Measurements from ENCODE around the gene UHMK1. TPM values are rescaled to one million over a fixed set of nuclear protein-coding genes. Genes with fewer than 3 reads are reported as not detected.
"Not testable (repeated sequence)": the region's sequence is repeated elsewhere in the genome, so short reads cannot be mapped to it uniquely, and the experiment has no call there.

Gene UHMK1
- total RNA-seq, 1 experiment from 2014 or later: 15.8 TPM

- Histone ChIP-seq H2AK5ac (ENCODE audit: insufficient read length, low read length) (no peak overlapping the region), H3K27ac (ENCODE audit: insufficient read length, low read depth, low read length) (no peak overlapping the region), H3K79me1 (ENCODE audit: insufficient read depth, low read depth, low read length, poor library complexity, severe bottlenecking) (no peaks in the 10 kb centered on the region), H2BK12ac (ENCODE audit: insufficient read length, low read depth, low read length) (no peak overlapping the region), H3K23me2 (ENCODE audit: insufficient read length, low read depth, low read length, poor library complexity, severe bottlenecking) (no peaks in the 10 kb centered on the region), H3T11ph (ENCODE audit: low read length) (no peak overlapping the region), H3K23ac (ENCODE audit: insufficient read length, low read depth, low read length) (no peak overlapping the region), H3K9ac (ENCODE audit: extremely low read depth, insufficient read length, low read length) (no peak overlapping the region), H3K56ac (ENCODE audit: insufficient read length, low read depth, low read length) (no peak overlapping the region), H4K20me1 (ENCODE audit: control insufficient read depth, insufficient read depth, insufficient read length) (no peaks in the 10 kb centered on the region), H3K9me3 (ENCODE audit: control insufficient read depth, low read depth, low read length) (no peaks in the 10 kb centered on the region), H3K4me2 (ENCODE audit: insufficient read depth, insufficient read length, low read length) (no peak overlapping the region), H3K18ac (ENCODE audit: insufficient read length, low read depth, low read length) (no peak overlapping the region), H4K8ac (replicated peaks; ENCODE audit: insufficient read length, low read depth, low read length) (no peak overlapping the region), H3K4ac (ENCODE audit: low read depth, low read length) (no peak overlapping the region), H2BK15ac (ENCODE audit: low read depth, low read length) (no peak overlapping the region), H2BK5ac (ENCODE audit: insufficient read length, low read length) (no peak overlapping the region), H2BK20ac (ENCODE audit: low read depth, low read length, poor library complexity, severe bottlenecking) (no peak overlapping the region), H4K91ac (ENCODE audit: insufficient read length, low read depth, low read length) (no peak overlapping the region), H3K14ac (ENCODE audit: insufficient read depth, low read length) (no peak overlapping the region), H3K4me1 (ENCODE audit: insufficient read depth, low read length) (no peaks in the 10 kb centered on the region), H3K79me2 (ENCODE audit: insufficient read depth, low read length) (no peaks in the 10 kb centered on the region), H3K27me3 (ENCODE audit: insufficient read depth, low read length) (no peaks in the 10 kb centered on the region), H2BK120ac (ENCODE audit: low read depth, low read length, poor library complexity, severe bottlenecking) (no peak overlapping the region), H4K5ac (ENCODE audit: insufficient read length, low read depth, low read length) (no peak overlapping the region), H2AFZ (ENCODE audit: low read length) (no peak overlapping the region)
- WGBS (ENCODE audit: extremely low coverage, insufficient read length, low lambda C conversion rate): no CpG with 5 or more reads among the region's 3 CpGs
- TF ChIP-seq CTCF (conservative IDR thresholded peaks at IDR 0.05): no peak
- Mint-ChIP-seq H3K4me3 (no peak overlapping the region), H3K9me3 (no peaks in the 10 kb centered on the region), H3K36me3 (ENCODE audit: insufficient read depth in 1 of 3, low read depth in 3 of 3) (no peaks in the 10 kb centered on the region), H3K4me1 (no peaks in the 10 kb centered on the region), H3K27me3 (ENCODE audit: low read depth) (peaks cover 20% of the 10 kb centered on the region), H3K27ac (no peak overlapping the region)
- DNase-seq: no peak
Measured at GRCh38 chr1:162488219-162488618, 9.4 kb upstream of the UHMK1 start.

- not testable (repeated sequence) for H2BK20ac ChIP-seq (ENCODE audit: low read depth, low read length, poor library complexity, severe bottlenecking); H2BK120ac ChIP-seq (ENCODE audit: low read depth, low read length, poor library complexity, severe bottlenecking)
- peaks cover 7 to 12% (median 10%) of the 10 kb centered on the region in 3 experiments; a peak in 6 of 7 replicates for H3K36me3 Mint-ChIP-seq (ENCODE audit: insufficient read depth in 1 of 3, low read depth in 3 of 3)
Measured at GRCh38 chr1:162495531-162496233, 1.9 kb upstream of the UHMK1 start.

More at GRCh38 chr1:162495531-162496233, 1.9 kb upstream of the UHMK1 start:
- H3K9me3 Mint-ChIP-seq; H3T11ph ChIP-seq (ENCODE audit: low read length); H2BK12ac ChIP-seq (ENCODE audit: insufficient read length, low read depth, low read length); H4K5ac ChIP-seq (ENCODE audit: insufficient read length, low read depth, low read length); H4K8ac ChIP-seq (replicated peaks; ENCODE audit: insufficient read length, low read depth, low read length); H2AFZ ChIP-seq (ENCODE audit: low read length); H3K56ac ChIP-seq (ENCODE audit: insufficient read length, low read depth, low read length); H4K20me1 ChIP-seq (ENCODE audit: control insufficient read depth, insufficient read depth, insufficient read length); H4K91ac ChIP-seq (ENCODE audit: insufficient read length, low read depth, low read length); H3K27ac Mint-ChIP-seq; H3K14ac ChIP-seq (ENCODE audit: insufficient read depth, low read length); DNase-seq; H3K23me2 ChIP-seq (ENCODE audit: insufficient read length, low read depth, low read length, poor library complexity, severe bottlenecking); H2BK15ac ChIP-seq (ENCODE audit: low read depth, low read length); H3K4me3 Mint-ChIP-seq; H3K9me3 ChIP-seq (ENCODE audit: control insufficient read depth, low read depth, low read length); H2AK5ac ChIP-seq (ENCODE audit: insufficient read length, low read length); H3K4me2 ChIP-seq (ENCODE audit: insufficient read depth, insufficient read length, low read length); H3K18ac ChIP-seq (ENCODE audit: insufficient read length, low read depth, low read length); H3K4me1 ChIP-seq (ENCODE audit: insufficient read depth, low read length); H3K79me1 ChIP-seq (ENCODE audit: insufficient read depth, low read depth, low read length, poor library complexity, severe bottlenecking); H3K27ac ChIP-seq (ENCODE audit: insufficient read length, low read depth, low read length); H2BK5ac ChIP-seq (ENCODE audit: insufficient read length, low read length); H3K9ac ChIP-seq (ENCODE audit: extremely low read depth, insufficient read length, low read length); H3K23ac ChIP-seq (ENCODE audit: insufficient read length, low read depth, low read length); H3K4ac ChIP-seq (ENCODE audit: low read depth, low read length); H3K27me3 ChIP-seq (ENCODE audit: insufficient read depth, low read length): not testable (repeated sequence)
- peaks cover 18 to 24% of the 10 kb centered on the region in 2 experiments for H3K4me1 Mint-ChIP-seq
- no CpG with 5 or more reads among the region's 6 CpGs for WGBS (ENCODE audit: extremely low coverage, insufficient read length, low lambda C conversion rate)
- peaks cover 16% of the 10 kb centered on the region for H3K27me3 Mint-ChIP-seq (ENCODE audit: low read depth)
- peaks cover 11% of the 10 kb centered on the region; the same call in 1 of the 2 replicates for H3K79me2 ChIP-seq (ENCODE audit: insufficient read depth, low read length)

Data from H9 (cell line).